ENCODE results near the gene CELF2.

- no peak for TF ChIP-seq EZH2phosphoT487 (IDR thresholded peaks at IDR 0.05)
- TF ChIP-seq CTCF (IDR thresholded peaks at IDR 0.05) = no peak
Measured at GRCh38 chr10:11116361-11116760, 98.7 kb downstream of the CELF2 start.
